Upper lobe of left lung (tissue), 6 donors: ENCODE measurements around the gene SYNRG. TPM values are rescaled to one million over a fixed set of nuclear protein-coding genes. Genes with fewer than 3 reads are reported as not detected.

Experiments
- ATAC-seq, 2 donors: fragments of 200-7000 bp; cut with Tn5 transposase; one replicate each; pipeline ENCODE4 v1.9.1; 2022; ENCODE audit warnings: mild to moderate bottlenecking in 2 of 2, moderate library complexity in 2 of 2; ENCODE audit not compliant: low FRiP score in 2 of 2
- DNase-seq, 2 donors: peaks; one replicate each; pipeline ENCODE4 v3.0.0-alpha.2; 2019 to 2020
- H3K27ac ChIP-seq, 4 donors: fragments of 200-600 bp; sonication (generic); one replicate each; pipeline ENCODE4 v1.5.1; 2016 to 2019
- H3K27me3 ChIP-seq, 4 donors: fragments of 200-600 bp; sonication (generic); one replicate each; pipeline ENCODE4 v1.5.1; 2017 to 2019
- H3K36me3 ChIP-seq, 4 donors: fragments of 200-600 bp; sonication (generic); one replicate each; pipeline ENCODE4 v1.5.1; 2016 to 2019
- H3K4me1 ChIP-seq, 4 donors: fragments of 200-600 bp; sonication (generic); one replicate each; pipeline ENCODE4 v1.5.1; 2018 to 2019
- H3K4me3 ChIP-seq, 4 donors: fragments of 200-600 bp; sonication (generic); one replicate each; pipeline ENCODE4 v1.5.1; 2017 to 2019; ENCODE audit warnings: mild to moderate bottlenecking in 2 of 4, moderate library complexity in 1 of 4
- H3K9me3 ChIP-seq, 4 donors: fragments of 200-600 bp; sonication (generic); one replicate each; pipeline ENCODE4 v1.5.1; 2018 to 2019
- EP300 ChIP-seq, 4 donors: sonication (generic); formaldehyde crosslinking; IDR thresholded peaks; one replicate each; pipeline ENCODE4 v1.5.1; 2017; ENCODE audit warnings: antibody characterized with exemption in 4 of 4, control low read depth in 2 of 4
- POLR2A ChIP-seq, 4 donors: fragments of 450-650 bp; IDR thresholded peaks; one replicate each; pipeline ENCODE4 v1.5.1; 2016 to 2017; ENCODE audit warnings: antibody characterized with exemption in 4 of 4, mild to moderate bottlenecking in 2 of 4
- POLR2AphosphoS5 ChIP-seq, 2 donors: sonication (generic); formaldehyde crosslinking; IDR thresholded peaks; one replicate each; pipeline ENCODE4 v1.5.1; 2017; ENCODE audit warnings: antibody characterized with exemption in 2 of 2
- WGBS, 2 donors: methylation state at CpG; one replicate each; pipeline ENCODE4 v1.1.5; 2017 to 2018; 5-methylcytosine and 5-hydroxymethylcytosine counted together
- total RNA-seq, 6 donors: library from RNA; depleted of rRNA in 4 of 6; stranded (reverse); fragments of >200 nt in 4 of 6; gene quantifications; one replicate each; pipeline versions ENCODE4 v1.1.0 to v1.2.1, GENCODE V29; 2016 to 2021
- TF ChIP-seq, protein P1 (sequence below), 6 experiments: fragments of 450-650 bp in 4 of 6; fragments of 200-600 bp in 2 of 6; sonication (generic) in 2 of 6; IDR thresholded peaks; one replicate each; pipeline ENCODE4 v1.5.1; 2016 to 2019; ENCODE audit warnings: antibody characterized with exemption in 6 of 6
- donor health status: DM: no; HTN: no; CAD: no; lungs with moderate emphysema.
- donor health status: DM: no; HTN: yes; CAD: no; lungs with severe emphysema.

The SYNRG gene
- total RNA-seq, 6 donors from 2014 or later: 25.2 to 58.7 (median 43.8) TPM

DNA sequence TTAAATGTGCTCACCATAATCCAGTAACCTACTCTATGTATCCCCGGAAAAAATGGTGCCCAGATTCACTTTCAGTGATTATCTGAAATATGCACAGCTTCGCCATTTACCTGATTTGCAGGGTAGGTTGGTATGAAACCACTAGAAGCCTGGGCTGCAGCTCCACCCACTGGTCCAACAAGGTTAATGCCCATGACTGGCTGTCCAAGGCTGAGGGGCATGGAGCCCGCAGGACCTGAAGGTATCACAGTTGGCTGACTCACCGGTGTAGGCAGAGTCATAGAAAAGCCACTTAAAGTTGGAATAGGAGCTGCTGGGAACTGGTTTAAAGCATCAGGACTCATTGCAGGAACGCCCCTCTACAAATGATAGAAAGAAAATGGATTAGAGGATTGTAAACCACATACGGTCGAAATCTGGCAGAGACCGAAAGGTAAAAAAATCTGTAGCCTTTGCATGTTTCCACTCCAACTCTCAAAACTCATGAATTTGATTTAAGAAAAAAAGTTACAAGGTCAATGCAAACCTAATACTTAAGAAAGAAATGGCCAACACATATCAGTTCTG, 38.6 kb downstream of the SYNRG start:
- peaks cover 22 to 89% (median 47%) of the 10 kb centered on the region in 4 donors for H3K36me3 ChIP-seq
- H3K4me1 ChIP-seq: no peaks in the 10 kb centered on the region
- no peak for ATAC-seq

DNA sequence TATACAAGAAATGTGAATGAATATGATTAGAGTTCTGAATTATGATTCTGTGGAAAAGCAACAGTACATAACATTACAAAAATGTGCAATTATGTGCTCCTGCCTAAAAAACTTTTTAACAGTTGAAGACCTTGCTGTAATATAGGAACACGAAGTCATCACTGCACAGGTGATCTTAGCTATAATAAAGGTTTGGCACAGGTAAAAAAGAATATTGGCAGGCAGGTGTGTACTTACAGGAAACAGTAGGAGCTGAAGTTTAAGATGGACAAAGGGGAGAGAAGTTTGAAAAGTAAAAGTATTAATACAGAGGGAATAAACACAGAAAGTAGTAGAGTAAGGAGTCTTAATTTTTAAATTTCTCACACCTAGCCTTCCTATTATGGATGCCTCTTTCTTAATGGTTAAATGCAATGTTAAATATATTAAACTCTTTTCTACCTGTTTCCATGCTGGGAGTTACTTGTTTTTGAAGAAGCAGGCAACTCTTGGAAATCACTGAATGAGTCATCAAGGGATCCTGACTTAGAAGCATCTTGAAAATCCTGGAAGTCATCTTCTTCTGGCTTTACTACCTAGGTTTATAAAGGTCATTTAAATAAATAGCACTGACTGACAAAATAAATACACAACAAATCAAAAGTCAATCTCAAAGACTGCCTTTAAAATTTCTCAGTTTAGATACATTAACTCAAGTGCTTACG, 40.7 kb downstream of the SYNRG start:
- no peaks in the 10 kb centered on the region for H3K9me3 ChIP-seq
- no peaks in the 10 kb centered on the region for H3K4me1 ChIP-seq
- ATAC-seq: no peak
- no peaks in the 10 kb centered on the region for H3K27me3 ChIP-seq
- no peak overlapping the region for H3K4me3 ChIP-seq
- no peak for DNase-seq
- no peak for TF ChIP-seq POLR2AphosphoS5 (IDR thresholded peaks at IDR 0.05)
- no peak for TF ChIP-seq POLR2A (IDR thresholded peaks at IDR 0.05)
- TF ChIP-seq, protein P1, sequence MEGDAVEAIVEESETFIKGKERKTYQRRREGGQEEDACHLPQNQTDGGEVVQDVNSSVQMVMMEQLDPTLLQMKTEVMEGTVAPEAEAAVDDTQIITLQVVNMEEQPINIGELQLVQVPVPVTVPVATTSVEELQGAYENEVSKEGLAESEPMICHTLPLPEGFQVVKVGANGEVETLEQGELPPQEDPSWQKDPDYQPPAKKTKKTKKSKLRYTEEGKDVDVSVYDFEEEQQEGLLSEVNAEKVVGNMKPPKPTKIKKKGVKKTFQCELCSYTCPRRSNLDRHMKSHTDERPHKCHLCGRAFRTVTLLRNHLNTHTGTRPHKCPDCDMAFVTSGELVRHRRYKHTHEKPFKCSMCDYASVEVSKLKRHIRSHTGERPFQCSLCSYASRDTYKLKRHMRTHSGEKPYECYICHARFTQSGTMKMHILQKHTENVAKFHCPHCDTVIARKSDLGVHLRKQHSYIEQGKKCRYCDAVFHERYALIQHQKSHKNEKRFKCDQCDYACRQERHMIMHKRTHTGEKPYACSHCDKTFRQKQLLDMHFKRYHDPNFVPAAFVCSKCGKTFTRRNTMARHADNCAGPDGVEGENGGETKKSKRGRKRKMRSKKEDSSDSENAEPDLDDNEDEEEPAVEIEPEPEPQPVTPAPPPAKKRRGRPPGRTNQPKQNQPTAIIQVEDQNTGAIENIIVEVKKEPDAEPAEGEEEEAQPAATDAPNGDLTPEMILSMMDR (IDR thresholded peaks at IDR 0.05): no peak
- TF ChIP-seq EP300 (IDR thresholded peaks at IDR 0.05): no peak
- H3K36me3 ChIP-seq: peaks cover 19 to 83% (median 57%) of the 10 kb centered on the region in 4 donors
- WGBS, 2 donors: 93 to 96% methylated on average over 2 of the region's 2 CpGs
- H3K27ac ChIP-seq: no peak overlapping the region

More for the DNA sequence above, 38.6 kb downstream of the SYNRG start:
- no peak overlapping the region for H3K4me3 ChIP-seq
- WGBS, 2 donors: 92 to 93% methylated on average over 8 of the region's 8 CpGs
- no peaks in the 10 kb centered on the region for H3K27me3 ChIP-seq
- H3K27ac ChIP-seq: no peak overlapping the region
- H3K9me3 ChIP-seq: peaks cover 0 to 5% (median 2%) of the 10 kb centered on the region in 4 donors
- no peak for TF ChIP-seq EP300 (IDR thresholded peaks at IDR 0.05)
- TF ChIP-seq, protein P1 (IDR thresholded peaks at IDR 0.05): peak in 3 of 6 experiments; percentile 30 to 39 (median 32)
- peak in 1 of 2 donors; percentile 40 for DNase-seq

DNA sequence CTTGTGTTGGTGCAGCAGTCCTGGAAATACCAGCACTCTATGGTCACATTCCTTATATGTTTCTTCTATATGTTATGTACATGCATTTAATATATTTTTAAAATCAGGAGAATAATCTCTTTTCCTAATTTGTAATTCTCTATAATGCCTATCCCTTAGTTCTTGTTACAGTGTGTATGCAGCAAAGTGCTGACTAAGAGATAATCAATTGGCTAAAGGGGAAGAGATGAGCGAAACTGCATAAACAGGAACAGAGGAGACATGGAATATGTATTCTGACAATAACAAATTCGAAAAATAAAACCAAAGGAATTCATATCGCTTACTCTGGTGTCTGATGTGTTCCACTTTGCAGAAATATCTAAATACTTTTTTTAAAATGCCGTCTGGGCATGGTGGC, 41.7 kb downstream of the SYNRG start:
- TF ChIP-seq, protein P1 (IDR thresholded peaks at IDR 0.05): no peak
- no peak for TF ChIP-seq POLR2AphosphoS5 (IDR thresholded peaks at IDR 0.05)
- no peak for TF ChIP-seq EP300 (IDR thresholded peaks at IDR 0.05)
- TF ChIP-seq POLR2A (IDR thresholded peaks at IDR 0.05): no peak
- no peak overlapping the region for H3K27ac ChIP-seq
- H3K27me3 ChIP-seq: no peaks in the 10 kb centered on the region
- H3K4me3 ChIP-seq: no peak overlapping the region
- no peak for DNase-seq
- peaks cover 19 to 77% (median 57%) of the 10 kb centered on the region in 4 donors for H3K36me3 ChIP-seq
- ATAC-seq: no peak
- 86 to 94% methylated on average over 4 of the region's 4 CpGs for WGBS, 2 donors
- no peaks in the 10 kb centered on the region for H3K9me3 ChIP-seq
- no peaks in the 10 kb centered on the region for H3K4me1 ChIP-seq

DNA sequence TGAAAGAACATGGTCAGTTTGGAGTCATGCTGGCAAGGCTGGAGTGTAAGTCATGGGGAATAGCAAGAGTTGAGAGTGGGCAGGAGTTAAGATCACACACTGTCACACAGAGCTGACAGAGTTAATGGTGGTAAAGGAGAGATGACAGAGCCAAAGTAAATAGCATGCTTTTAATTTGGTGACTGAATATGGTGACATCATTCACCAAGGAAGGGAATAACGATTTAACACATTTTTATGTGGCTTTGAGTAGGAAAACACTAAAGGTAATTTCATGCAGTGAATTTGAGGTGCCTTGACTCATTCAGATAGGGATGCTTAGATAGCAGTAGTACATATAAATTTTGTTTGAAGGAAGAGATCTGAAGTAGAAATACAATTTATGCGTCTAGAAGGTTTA, 42.1 kb downstream of the SYNRG start:
- Histone ChIP-seq H3K36me3 (peaks cover 19 to 73% (median 56%) of the 10 kb centered on the region in 4 donors), H3K27me3 (no peaks in the 10 kb centered on the region), H3K4me1 (no peaks in the 10 kb centered on the region), H3K9me3 (no peaks in the 10 kb centered on the region), H3K27ac (no peak overlapping the region), H3K4me3 (no peak overlapping the region)
- DNase-seq: no peak
- TF ChIP-seq POLR2AphosphoS5 (IDR thresholded peaks at IDR 0.05) (no peak), POLR2A (IDR thresholded peaks at IDR 0.05) (no peak), EP300 (IDR thresholded peaks at IDR 0.05) (no peak)
- TF ChIP-seq, protein P1 (IDR thresholded peaks at IDR 0.05): no peak
- no peak for ATAC-seq
- WGBS, 2 donors: 80 to 82% methylated on average over 2 of the region's 2 CpGs
